ENCODE measurements around the gene C5orf58. TPM values are rescaled to one million over a fixed set of nuclear protein-coding genes. Genes with fewer than 3 reads are reported as not detected.

C5orf58 gene
- total RNA-seq, 4 donors from 2014 or later = 0.79 TPM; not detected in 3

GRCh38 chr5:170251462-170251861, 18.7 kb downstream of the C5orf58 start:
- Histone ChIP-seq H3K27me3 (no peaks in the 10 kb centered on the region), H3K27ac (no peak overlapping the region), H3K36me3 (peaks cover 0 to 4% (median 0%) of the 10 kb centered on the region in 4 donors), H3K9me3 (no peaks in the 10 kb centered on the region), H3K4me1 (peaks cover 0 to 7% (median 0%) of the 10 kb centered on the region in 4 donors), H3K4me3 (no peak overlapping the region)
- no peak for TF ChIP-seq CTCF (IDR thresholded peaks at IDR 0.05)
- no peak for TF ChIP-seq POLR2A (IDR thresholded peaks at IDR 0.05)
- TF ChIP-seq EP300 (IDR thresholded peaks at IDR 0.05; ENCODE audit: low read depth) = no peak
- no peak for TF ChIP-seq POLR2AphosphoS5 (IDR thresholded peaks at IDR 0.05)
- in situ Hi-C loops (cut with MboI; ENCODE audit: low pct_ligation_motif_present in 1 of 4, low pct_unique_long_range_greater_than_20kb in 1 of 4, low sequenced_read_pairs in 3 of 4) (loop anchor here in 2 of 4 donors (25.0 kb wide), 1 partner anchor 161 kb away; no protein-coding TSS in a partner anchor), intact Hi-C loops (cut with DNase I; ENCODE audit: low total_unique reads) (no loop called here)
- no peak for DNase-seq
- WGBS, 2 donors (ENCODE audit: low coverage in 1 of 2) = 67% methylated on average over 2 of the region's 2 CpGs; no CpG with 5 or more reads in 1 of the 2 donors

- Histone ChIP-seq H3K27me3 (no peaks in the 10 kb centered on the region), H3K4me1 (peaks cover 0 to 7% (median 0%) of the 10 kb centered on the region in 4 donors), H3K4me3 (no peak overlapping the region), H3K27ac (no peak overlapping the region), H3K36me3 (peaks cover 0 to 4% (median 0%) of the 10 kb centered on the region in 4 donors), H3K9me3 (no peaks in the 10 kb centered on the region)
- intact Hi-C loops (cut with DNase I; ENCODE audit: low total_unique reads) (no loop called here), in situ Hi-C loops (cut with MboI; ENCODE audit: low pct_ligation_motif_present in 1 of 4, low pct_unique_long_range_greater_than_20kb in 1 of 4, low sequenced_read_pairs in 3 of 4) (loop anchor here in 2 of 4 donors (25.0 kb wide), 1 partner anchor 160 kb away; no protein-coding TSS in a partner anchor)
- TF ChIP-seq CTCF (IDR thresholded peaks at IDR 0.05) (no peak), POLR2A (IDR thresholded peaks at IDR 0.05) (no peak), POLR2AphosphoS5 (IDR thresholded peaks at IDR 0.05) (no peak), EP300 (IDR thresholded peaks at IDR 0.05; ENCODE audit: low read depth) (no peak)
- no peak for DNase-seq
- WGBS, 2 donors (ENCODE audit: low coverage in 1 of 2) = 61 to 62% methylated on average over 3 of the region's 3 CpGs
Observed at GRCh38 chr5:170252109-170252508, 19.3 kb downstream of the C5orf58 start.

GRCh38 chr5:170252720-170253350, 20.1 kb downstream of the C5orf58 start:
- WGBS, 2 donors (ENCODE audit: low coverage in 1 of 2) = 61 to 69% methylated on average over 9 of the region's 9 CpGs
- Histone ChIP-seq H3K4me3 (no peak overlapping the region), H3K4me1 (peaks cover 0 to 7% (median 0%) of the 10 kb centered on the region in 4 donors), H3K36me3 (peaks cover 0 to under 1% (median 0%) of the 10 kb centered on the region in 4 donors), H3K9me3 (no peaks in the 10 kb centered on the region), H3K27ac (no peak overlapping the region), H3K27me3 (no peaks in the 10 kb centered on the region)
- intact Hi-C loops (cut with DNase I; ENCODE audit: low total_unique reads) (no loop called here), in situ Hi-C loops (cut with MboI; ENCODE audit: low pct_ligation_motif_present in 1 of 4, low pct_unique_long_range_greater_than_20kb in 1 of 4, low sequenced_read_pairs in 3 of 4) (loop anchor here in 2 of 4 donors (25.0 kb wide), 1 partner anchor 159 kb away; no protein-coding TSS in a partner anchor)
- no peak for DNase-seq
- TF ChIP-seq CTCF (IDR thresholded peaks at IDR 0.05) = no peak
- TF ChIP-seq POLR2AphosphoS5 (IDR thresholded peaks at IDR 0.05) = no peak

- TF ChIP-seq CTCF (IDR thresholded peaks at IDR 0.05) (no peak), POLR2AphosphoS5 (IDR thresholded peaks at IDR 0.05) (no peak), EP300 (IDR thresholded peaks at IDR 0.05; ENCODE audit: low read depth) (no peak), POLR2A (IDR thresholded peaks at IDR 0.05) (no peak)
- H3K27ac ChIP-seq = no peak overlapping the region
- intact Hi-C loops (cut with DNase I; ENCODE audit: low total_unique reads) = no loop called here
- H3K36me3 ChIP-seq = peaks cover 0 to 8% (median 0%) of the 10 kb centered on the region in 4 donors
- no peaks in the 10 kb centered on the region for H3K9me3 ChIP-seq
- whole genome bisulfite sequencing, 2 donors (ENCODE audit: low coverage in 1 of 2) = 6 to 55% methylated on average over 2 to 8 of the region's 8 CpGs
- in situ Hi-C loops (cut with MboI; ENCODE audit: low pct_ligation_motif_present in 1 of 4, low pct_unique_long_range_greater_than_20kb in 1 of 4, low sequenced_read_pairs in 3 of 4) = loop anchor here in 2 of 4 donors (25.0 kb wide), 1 partner anchor 158 kb away; no protein-coding TSS in a partner anchor
- peaks cover 0 to 4% (median 0%) of the 10 kb centered on the region in 4 donors for H3K4me1 ChIP-seq
- no peak overlapping the region for H3K4me3 ChIP-seq
- no peak for DNase-seq
- no peaks in the 10 kb centered on the region for H3K27me3 ChIP-seq
Observed at GRCh38 chr5:170254056-170254455, 21.3 kb downstream of the C5orf58 start.

Data from transverse colon (tissue), 4 donors.